HG02759 (cell line): ENCODE measurements around the gene LUZP2.

ENCODE experiments used
- ATAC-seq: cut with Tn5 transposase; IDR thresholded peaks from one replicate; pipeline ENCODE4 v1.9.1; 2021; ENCODE audit warnings: mild to moderate bottlenecking, moderate library complexity; ENCODE audit not compliant: unreplicated experiment

The LUZP2 gene

GRCh38 chr11:24560324-24560723 is 63.5 kb downstream of the LUZP2 start:
- ATAC-seq = no peak

GRCh38 chr11:24567380-24567779 is 70.5 kb downstream of the LUZP2 start:
- no peak for ATAC-seq

- no peak for ATAC-seq
These were observed 75.5 kb downstream of the LUZP2 start for GRCh38 chr11:24572376-24572775.

- ATAC-seq = no peak
These were observed 77.6 kb downstream of the LUZP2 start for GRCh38 chr11:24574461-24574860.

- no peak for ATAC-seq
These were observed 78.5 kb downstream of the LUZP2 start for GRCh38 chr11:24575392-24575791.

- ATAC-seq = no peak
These were observed 88.3 kb downstream of the LUZP2 start for GRCh38 chr11:24585192-24585591.

GRCh38 chr11:24587635-24588034 is 90.8 kb downstream of the LUZP2 start:
- no peak for ATAC-seq

- ATAC-seq = no peak
These were observed 91.2 kb downstream of the LUZP2 start for GRCh38 chr11:24588081-24588480.

- ATAC-seq = no peak
These were observed 92.2 kb downstream of the LUZP2 start for GRCh38 chr11:24589064-24589463.

GRCh38 chr11:24591283-24591682 is 94.4 kb downstream of the LUZP2 start:
- ATAC-seq = no peak

- ATAC-seq = no peak
These were observed 95.5 kb downstream of the LUZP2 start for GRCh38 chr11:24592360-24592759.

GRCh38 chr11:24593332-24593731 is 96.5 kb downstream of the LUZP2 start:
- no peak for ATAC-seq

GRCh38 chr11:24594401-24594800 is 97.5 kb downstream of the LUZP2 start:
- no peak for ATAC-seq

- no peak for ATAC-seq
These were observed 101.8 kb downstream of the LUZP2 start for GRCh38 chr11:24598641-24599040.

- ATAC-seq = no peak
These were observed 112.6 kb downstream of the LUZP2 start for GRCh38 chr11:24609192-24610119.

- ATAC-seq = no peak
These were observed 118.8 kb downstream of the LUZP2 start for GRCh38 chr11:24615451-24616160.

- ATAC-seq = no peak
These were observed 121.0 kb downstream of the LUZP2 start for GRCh38 chr11:24617856-24618255.

GRCh38 chr11:24619900-24620299 is 123.0 kb downstream of the LUZP2 start:
- no peak for ATAC-seq

- no peak for ATAC-seq
These were observed 125.4 kb downstream of the LUZP2 start for GRCh38 chr11:24622262-24622661.

GRCh38 chr11:24623121-24623520 is 126.3 kb downstream of the LUZP2 start:
- ATAC-seq = no peak

GRCh38 chr11:24624432-24624831 is 127.6 kb downstream of the LUZP2 start:
- no peak for ATAC-seq

- ATAC-seq = no peak
These were observed 129.1 kb downstream of the LUZP2 start for GRCh38 chr11:24625975-24626374.
